K562 (cell line): ENCODE data around the gene DYRK1A. TPM values are rescaled to one million over a fixed set of nuclear protein-coding genes. Genes with fewer than 3 reads are reported as not detected.

ENCODE experiments used
- ARID3B ChIP-seq: fragments of 250-450 bp; sonication (Bioruptor Pico); IDR thresholded peaks from 2 replicates; pipeline ENCODE4 v1.4.0; 2020; ENCODE audit warnings: borderline replicate concordance
- CBX5 ChIP-seq: IDR thresholded peaks from 2 replicates; pipeline ENCODE4 v1.6.1; 2014; ENCODE audit warnings: low read depth, borderline replicate concordance
- FOXK1 ChIP-seq: sonication (generic); formaldehyde crosslinking; IDR thresholded peaks from 2 replicates; pipeline ENCODE4 v1.8.0; 2022; ENCODE audit warnings: missing genetic modification reagents, mild to moderate bottlenecking, borderline replicate concordance
- GABPB2 ChIP-seq: fragments of 250-450 bp; sonication (Bioruptor Pico); conservative IDR thresholded peaks from 2 replicates; pipeline ENCODE4 v1.5.1; 2021; ENCODE audit warnings: mild to moderate bottlenecking
- MCM2 ChIP-seq: fragments of 450-650 bp; IDR thresholded peaks from 2 replicates; pipeline ENCODE4 v1.6.1; 2017; ENCODE audit warnings: low read depth, mild to moderate bottlenecking
- NCOA1 ChIP-seq: fragments of 450-650 bp; IDR thresholded peaks from 2 replicates; pipeline ENCODE4 v1.6.1; 2016; ENCODE audit warnings: low read depth
- NCOA2 ChIP-seq, 2 experiments: fragments of 450-650 bp; IDR thresholded peaks; 2 replicates each; pipeline ENCODE4 v1.6.1; 2018; ENCODE audit warnings: mild to moderate bottlenecking in 2 of 2, moderate library complexity in 1 of 2; ENCODE audit not compliant: partially characterized antibody in 2 of 2
- POLR2A ChIP-seq: fragments of 450-650 bp; conservative IDR thresholded peaks from 2 replicates; pipeline ENCODE4 v1.6.1; 2016
- STAT5A ChIP-seq: IDR thresholded peaks from 2 replicates; pipeline ENCODE4 v1.6.1; 2012; ENCODE audit warnings: low read length, inconsistent platforms, borderline replicate concordance
- TCF15 ChIP-seq: fragments of 250-450 bp; sonication (Bioruptor Pico); IDR thresholded peaks from 2 replicates; pipeline ENCODE4 v1.8.0; 2022; ENCODE audit warnings: moderate library complexity, mild to moderate bottlenecking, inconsistent platforms
- TCFL5 ChIP-seq: fragments of 250-450 bp; sonication (Bioruptor Pico); conservative IDR thresholded peaks from 2 replicates; pipeline ENCODE4 v1.6.1; 2021; ENCODE audit warnings: mild to moderate bottlenecking, moderate library complexity, matching md5 sums
- TFE3 ChIP-seq: fragments of 450-650 bp; formaldehyde crosslinking; IDR thresholded peaks from 2 replicates; pipeline ENCODE4 v1.4.0; 2020; ENCODE audit warnings: mild to moderate bottlenecking, mixed read lengths
- TGIF2 ChIP-seq: sonication (generic); formaldehyde crosslinking; IDR thresholded peaks from 2 replicates; pipeline ENCODE4 v1.8.1; 2022; ENCODE audit warnings: mild to moderate bottlenecking, missing genetic modification reagents, moderate library complexity
- TRIM25 ChIP-seq: fragments of 450-650 bp; IDR thresholded peaks from 2 replicates; pipeline ENCODE4 v1.7.0; 2016; ENCODE audit warnings: borderline replicate concordance
- ZBTB26 ChIP-seq: fragments of 450-650 bp; formaldehyde crosslinking; IDR thresholded peaks from 2 replicates; pipeline ENCODE4 v1.4.0; 2022; ENCODE audit warnings: missing genetic modification characterization
- ZNF280B ChIP-seq: fragments of 250-450 bp; sonication (Bioruptor Pico); IDR thresholded peaks from 2 replicates; pipeline ENCODE4 v1.5.1; 2021; ENCODE audit warnings: mild to moderate bottlenecking
- ZNF512 ChIP-seq: IDR thresholded peaks from 2 replicates; pipeline ENCODE4 v1.6.1; 2016; ENCODE audit warnings: missing genetic modification characterization, missing compliant biosample characterization
- polyA plus RNA-seq, 8 experiments: library from polyadenylated mRNA; depleted of rRNA in 4 of 8; stranded (reverse) in 5 of 8; unstranded in 3 of 8; fragments of >200 nt; fragmentation: Nextera tagmentation in 2 of 8; fragmentation: Illumina TruSeq in 1 of 8; extraction: Ambion mirVana in 2 of 8; extraction: Trizol in 1 of 8; gene quantifications; 2 replicates each; pipeline versions ENCODE4 v1.2.1 to v1.2.3, GENCODE V29; 2011 to 2014; ENCODE audit warnings: inconsistent platforms in 1 of 8, missing spikeins in 1 of 8
- total RNA-seq, 7 experiments: library from RNA; depleted of rRNA in 6 of 7; stranded (reverse); fragments of >200 nt in 6 of 7; fragmentation: Illumina TruSeq in 2 of 7; extraction: Trizol in 2 of 7; gene quantifications; 2 replicates each; pipeline versions ENCODE4 v1.2.1 to v1.2.3, GENCODE V29; 2011 to 2021; ENCODE audit warnings: low replicate concordance in 1 of 7

Gene DYRK1A
- total and polyA plus RNA-seq, 9 of the 15 experiments (the other 6 are each of a cell fraction or from before 2014, with no cell fraction given) = 3.7 to 64.8 (median 42.3) TPM

GRCh38 chr21:37365517-37366481 is 774 bp upstream of the DYRK1A start (continued):
- TF ChIP-seq NCOA2 (IDR thresholded peaks at IDR 0.05; ENCODE audit: partially characterized antibody in 2 of 2) = no peak
- TF ChIP-seq ZNF280B = no peak
- TF ChIP-seq NCOA1 = 0 out of 2 replicates have a peak, but pooled peaks have one; percentile 27
- no peak for TF ChIP-seq ARID3B (CRISPR knock-in tag)
- no peak for TF ChIP-seq TCFL5
- TF ChIP-seq TCF15 (CRISPR knock-in tag) = no peak
- peak; percentile 81 for TF ChIP-seq POLR2A
- no peak for TF ChIP-seq GABPB2 (CRISPR knock-in tag)
- TF ChIP-seq ZBTB26 (CRISPR knock-in tag) = 0 out of 2 replicates have a peak, but pooled peaks have one; percentile 11
- no peak for TF ChIP-seq TRIM25
- no peak for TF ChIP-seq ZNF512 (tag)
- TF ChIP-seq STAT5A = no peak
- TF ChIP-seq CBX5 = no peak
- no peak for TF ChIP-seq TFE3 (CRISPR knock-in tag)
- no peak for TF ChIP-seq TGIF2 (CRISPR knock-in tag)
- no peak for TF ChIP-seq MCM2
- TF ChIP-seq FOXK1 = no peak
